HEK293 (cell line): ENCODE data around the gene FAM118A.

Experiments
- CTCF ChIA-PET: fragments of 350-600 bp; formaldehyde crosslinking; extraction: SDS; loops from one replicate; lab custom pipeline; 2021; ENCODE audit warnings: antibody characterized with exemption; lab: Yijun Ruan, JAX
- POLR2A ChIA-PET: fragments of 300-600 bp; formaldehyde crosslinking; extraction: SDS; loops from one replicate; lab custom pipeline; 2020; ENCODE audit warnings: antibody characterized with exemption, inconsistent platforms; lab: Yijun Ruan, JAX
- H3K27ac ChIP-seq: fragments of 200-500 bp; sonication (Bioruptor generic); 2 replicates; pipeline ENCODE4 v1.5.1; 2014; ENCODE audit warnings: low read depth, low read length, control low read depth, inconsistent platforms; ENCODE audit errors: extremely low read depth
- H3K36me3 ChIP-seq, 2 experiments: fragments of 200-500 bp in 1 of 2; sonication (Bioruptor generic) in 1 of 2; 1 replicate in 1 of 2; 2 replicates in 1 of 2; pipeline ENCODE4 v1.5.1; 2014 to 2017; ENCODE audit warnings: inconsistent platforms in 2 of 2, low read length in 2 of 2; ENCODE audit not compliant: control insufficient read depth in 2 of 2, insufficient read depth in 1 of 2
- H3K4me1 ChIP-seq: fragments of 200-500 bp; sonication (Bioruptor generic); 2 replicates; pipeline ENCODE4 v1.5.1; 2014; ENCODE audit warnings: mild to moderate bottlenecking, low read length, inconsistent platforms; ENCODE audit not compliant: control insufficient read depth, insufficient read depth
- H3K4me3 ChIP-seq: 2 replicates; pipeline ENCODE4 v1.5.1; 2011; ENCODE audit warnings: low read depth, mild to moderate bottlenecking, control low read depth, low read length, moderate library complexity
- H3K9me3 ChIP-seq: fragments of 200-500 bp; sonication (Bioruptor generic); 2 replicates; pipeline ENCODE4 v1.5.1; 2014; ENCODE audit warnings: low read depth, low read length, inconsistent platforms; ENCODE audit not compliant: control insufficient read depth, insufficient read depth
- GLIS1 ChIP-seq: fragments of 450-650 bp; formaldehyde crosslinking; IDR thresholded peaks from 2 replicates; pipeline ENCODE4 v1.5.1; 2016; ENCODE audit warnings: missing biosample characterization, missing genetic modification characterization
- OSR2 ChIP-seq: fragments of 450-650 bp; formaldehyde crosslinking; IDR thresholded peaks from 2 replicates; pipeline ENCODE4 v1.5.1; 2016; ENCODE audit warnings: missing biosample characterization, missing genetic modification characterization
- ZBTB1 ChIP-seq: fragments of 450-650 bp; formaldehyde crosslinking; IDR thresholded peaks from 2 replicates; pipeline ENCODE4 v1.5.1; 2016; ENCODE audit warnings: missing biosample characterization, missing genetic modification characterization
- ZBTB8A ChIP-seq: fragments of 450-650 bp; formaldehyde crosslinking; IDR thresholded peaks from 2 replicates; pipeline ENCODE4 v1.5.1; 2016; ENCODE audit warnings: missing biosample characterization, missing genetic modification characterization
- ZEB2 ChIP-seq: fragments of 450-650 bp; formaldehyde crosslinking; IDR thresholded peaks from 2 replicates; pipeline ENCODE4 v1.5.1; 2016; ENCODE audit warnings: missing biosample characterization, missing genetic modification characterization
- ZFHX2 ChIP-seq: fragments of 450-650 bp; formaldehyde crosslinking; conservative IDR thresholded peaks from 2 replicates; pipeline ENCODE4 v1.5.1; 2016; ENCODE audit warnings: missing biosample characterization, missing genetic modification characterization
- ZFP41 ChIP-seq: fragments of 450-650 bp; formaldehyde crosslinking; IDR thresholded peaks from 2 replicates; pipeline ENCODE4 v1.5.1; 2016; ENCODE audit warnings: missing biosample characterization, missing genetic modification characterization, borderline replicate concordance
- ZFP69B ChIP-seq: fragments of 450-650 bp; formaldehyde crosslinking; IDR thresholded peaks from 2 replicates; pipeline ENCODE4 v1.5.1; 2016; ENCODE audit warnings: missing biosample characterization, missing genetic modification characterization
- ZNF112 ChIP-seq: fragments of 450-650 bp; formaldehyde crosslinking; IDR thresholded peaks from 2 replicates; pipeline ENCODE4 v1.5.0; 2017; ENCODE audit warnings: missing biosample characterization, missing genetic modification characterization
- ZNF146 ChIP-seq: fragments of 450-650 bp; formaldehyde crosslinking; IDR thresholded peaks from 2 replicates; pipeline ENCODE4 v1.5.1; 2016; ENCODE audit warnings: missing biosample characterization, missing genetic modification characterization
- ZNF24 ChIP-seq: fragments of 450-650 bp; formaldehyde crosslinking; IDR thresholded peaks from 2 replicates; pipeline ENCODE4 v1.5.1; 2016; ENCODE audit warnings: missing biosample characterization, missing genetic modification characterization
- ZNF302 ChIP-seq: fragments of 450-650 bp; formaldehyde crosslinking; IDR thresholded peaks from 2 replicates; pipeline ENCODE4 v1.5.1; 2016; ENCODE audit warnings: missing biosample characterization, missing genetic modification characterization, low read depth
- ZNF341 ChIP-seq: fragments of 450-650 bp; formaldehyde crosslinking; IDR thresholded peaks from 2 replicates; pipeline ENCODE4; 2016; ENCODE audit warnings: low read depth, missing biosample characterization, missing genetic modification characterization
- ZNF366 ChIP-seq: fragments of 450-650 bp; formaldehyde crosslinking; conservative IDR thresholded peaks from 2 replicates; pipeline ENCODE4 v1.5.1; 2016; ENCODE audit warnings: missing biosample characterization, missing genetic modification characterization
- ZNF416 ChIP-seq: fragments of 450-650 bp; formaldehyde crosslinking; IDR thresholded peaks from 2 replicates; pipeline ENCODE4 v1.5.1; 2016; ENCODE audit warnings: missing biosample characterization, missing genetic modification characterization
- ZNF426 ChIP-seq: fragments of 450-650 bp; formaldehyde crosslinking; IDR thresholded peaks from 2 replicates; pipeline ENCODE4 v1.5.1; 2017; ENCODE audit warnings: missing biosample characterization, missing genetic modification characterization, mild to moderate bottlenecking, inconsistent platforms, moderate library complexity
- ZNF514 ChIP-seq: fragments of 450-650 bp; formaldehyde crosslinking; IDR thresholded peaks from 2 replicates; pipeline ENCODE4 v1.5.1; 2016; ENCODE audit warnings: missing biosample characterization, missing genetic modification characterization
- ZNF544 ChIP-seq: fragments of 450-650 bp; formaldehyde crosslinking; IDR thresholded peaks from 2 replicates; pipeline ENCODE4 v1.5.0; 2017; ENCODE audit warnings: missing biosample characterization, missing genetic modification characterization
- ZNF677 ChIP-seq: fragments of 450-650 bp; IDR thresholded peaks from 2 replicates; pipeline ENCODE4 v1.5.0; 2018; ENCODE audit warnings: missing biosample characterization, mild to moderate bottlenecking, missing genetic modification characterization, moderate library complexity
- ZNF768 ChIP-seq: fragments of 450-650 bp; formaldehyde crosslinking; IDR thresholded peaks from 2 replicates; pipeline ENCODE4 v1.5.1; 2018; ENCODE audit warnings: missing biosample characterization, mild to moderate bottlenecking, missing genetic modification characterization
- ZNF777 ChIP-seq: fragments of 450-650 bp; formaldehyde crosslinking; IDR thresholded peaks from 2 replicates; pipeline ENCODE4 v1.5.1; 2017; ENCODE audit warnings: missing biosample characterization, missing genetic modification characterization, borderline replicate concordance
- ZNF785 ChIP-seq: fragments of 450-650 bp; formaldehyde crosslinking; IDR thresholded peaks from 2 replicates; pipeline ENCODE4 v1.5.1; 2016; ENCODE audit warnings: missing biosample characterization, missing genetic modification characterization
- ZNF791 ChIP-seq: fragments of 450-650 bp; formaldehyde crosslinking; IDR thresholded peaks from 2 replicates; pipeline ENCODE4 v1.5.1; 2016; ENCODE audit warnings: missing biosample characterization, missing genetic modification characterization
- ZNF837 ChIP-seq: fragments of 450-650 bp; formaldehyde crosslinking; IDR thresholded peaks from 2 replicates; pipeline ENCODE4 v1.5.1; 2016; ENCODE audit warnings: missing biosample characterization, missing genetic modification characterization
- TF ChIP-seq, protein P1 (sequence below): fragments of 450-650 bp; formaldehyde crosslinking; IDR thresholded peaks from 2 replicates; pipeline ENCODE4 v1.5.1; 2016; ENCODE audit warnings: missing biosample characterization, missing genetic modification characterization
- TF ChIP-seq, protein P2 (sequence below): fragments of 450-650 bp; formaldehyde crosslinking; IDR thresholded peaks from 2 replicates; pipeline ENCODE4 v1.5.1; 2016; ENCODE audit warnings: missing biosample characterization, missing genetic modification characterization
- TF ChIP-seq, protein P3 (sequence below): fragments of 450-650 bp; formaldehyde crosslinking; IDR thresholded peaks from 2 replicates; pipeline ENCODE4 v1.5.0; 2017; ENCODE audit warnings: missing biosample characterization, missing genetic modification characterization, borderline replicate concordance

Gene FAM118A

DNA sequence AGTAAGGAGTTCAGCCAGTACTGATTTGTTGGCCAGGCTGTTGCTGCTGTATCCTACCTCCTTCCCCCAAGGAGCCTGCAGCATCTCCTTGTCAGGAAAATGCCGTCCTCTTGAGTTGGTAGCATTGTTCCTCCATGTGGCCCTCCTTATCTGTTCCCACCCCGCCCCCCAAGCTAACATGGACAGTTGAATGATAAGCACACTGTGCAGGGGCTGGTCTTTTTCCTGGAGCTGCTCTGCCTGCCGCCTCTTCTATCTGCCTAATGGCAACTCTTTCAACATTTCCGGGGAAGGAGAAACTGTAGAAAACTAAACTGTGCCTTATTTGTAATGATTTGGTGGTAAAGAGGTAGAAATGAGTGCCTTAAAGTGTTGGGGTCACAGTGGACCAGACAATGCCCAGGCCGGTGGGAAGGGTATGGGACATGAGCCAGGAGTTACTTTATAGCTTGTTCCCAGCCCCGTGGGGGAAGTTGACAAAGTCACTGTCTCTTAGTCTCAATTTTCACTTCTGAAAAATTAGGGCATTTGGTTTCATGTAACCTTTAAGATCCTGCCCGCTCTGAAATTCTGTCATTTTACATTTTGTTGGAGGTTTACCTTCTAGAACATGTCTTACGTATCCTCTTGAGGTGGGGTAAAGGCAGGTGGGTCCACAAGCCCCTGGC lies 4.5 kb downstream of the FAM118A start:
- peaks cover 32% of the 10 kb centered on the region for H3K4me1 ChIP-seq
- no peak overlapping the region for H3K4me3 ChIP-seq
- CTCF ChIA-PET = no interaction called here
- POLR2A ChIA-PET = no interaction called here
- TF ChIP-seq, protein P1, sequence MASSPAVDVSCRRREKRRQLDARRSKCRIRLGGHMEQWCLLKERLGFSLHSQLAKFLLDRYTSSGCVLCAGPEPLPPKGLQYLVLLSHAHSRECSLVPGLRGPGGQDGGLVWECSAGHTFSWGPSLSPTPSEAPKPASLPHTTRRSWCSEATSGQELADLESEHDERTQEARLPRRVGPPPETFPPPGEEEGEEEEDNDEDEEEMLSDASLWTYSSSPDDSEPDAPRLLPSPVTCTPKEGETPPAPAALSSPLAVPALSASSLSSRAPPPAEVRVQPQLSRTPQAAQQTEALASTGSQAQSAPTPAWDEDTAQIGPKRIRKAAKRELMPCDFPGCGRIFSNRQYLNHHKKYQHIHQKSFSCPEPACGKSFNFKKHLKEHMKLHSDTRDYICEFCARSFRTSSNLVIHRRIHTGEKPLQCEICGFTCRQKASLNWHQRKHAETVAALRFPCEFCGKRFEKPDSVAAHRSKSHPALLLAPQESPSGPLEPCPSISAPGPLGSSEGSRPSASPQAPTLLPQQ (tag by site-specific recombination) = peak; percentile 28; the same call in 1 of the 2 replicates
- TF ChIP-seq ZFP69B (tag by site-specific recombination) (no peak), ZNF791 (tag by site-specific recombination) (no peak)
- TF ChIP-seq, all 188 proteins: peak for 1
- Histone ChIP-seq H3K36me3 (peaks cover 0 to 8% of the 10 kb centered on the region in 2 experiments; a peak in 2 of 3 replicates), H3K27ac (no peak overlapping the region), H3K9me3 (no peaks in the 10 kb centered on the region)

DNA sequence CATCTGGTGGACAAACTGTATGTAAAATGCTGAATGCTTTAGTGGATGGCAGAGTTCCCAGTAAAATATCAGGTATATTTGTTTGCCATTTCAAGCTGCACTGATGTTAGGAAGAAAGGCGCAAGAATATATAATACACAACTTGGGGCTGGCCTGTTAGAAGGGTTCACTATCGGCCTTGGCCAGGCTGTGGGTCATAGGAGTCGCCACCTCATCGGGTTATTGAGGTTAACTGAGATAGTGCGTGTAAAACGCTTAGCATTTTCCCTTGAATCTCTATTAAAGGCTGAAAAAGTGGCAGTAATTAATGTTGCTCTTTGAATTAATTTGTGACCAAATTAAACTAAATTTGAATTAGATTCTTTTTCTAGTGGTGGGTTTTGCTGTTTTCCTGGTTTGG lies 5.1 kb downstream of the FAM118A start:
- TF ChIP-seq GLIS1 (tag by site-specific recombination) = no peak
- TF ChIP-seq ZBTB1 (tag by site-specific recombination) = no peak
- TF ChIP-seq ZNF785 (tag by site-specific recombination) = no peak
- TF ChIP-seq ZNF24 = no peak
- TF ChIP-seq ZNF837 (tag by site-specific recombination) = no peak
- TF ChIP-seq ZFHX2 (tag by site-specific recombination) = no peak
- TF ChIP-seq ZNF677 (tag by site-specific recombination) = no peak
- no peak for TF ChIP-seq ZEB2
- TF ChIP-seq ZNF146 (tag by site-specific recombination) = no peak
- TF ChIP-seq ZNF777 (tag by site-specific recombination) = no peak
- TF ChIP-seq ZNF302 = no peak
- TF ChIP-seq ZNF112 = no peak
- no peak for TF ChIP-seq ZNF426 (tag by site-specific recombination)
- no peak for TF ChIP-seq ZBTB8A
- no peak for TF ChIP-seq ZNF514 (tag by site-specific recombination)
- no peak for TF ChIP-seq ZFP41 (tag by site-specific recombination)
- Histone ChIP-seq H3K36me3 (peaks cover 0 to 8% of the 10 kb centered on the region in 2 experiments; a peak in 2 of 3 replicates), H3K4me1 (peaks cover 34% of the 10 kb centered on the region), H3K4me3 (no peak overlapping the region), H3K9me3 (no peaks in the 10 kb centered on the region), H3K27ac (no peak overlapping the region)
- ChIA-PET CTCF (no interaction called here), POLR2A (no interaction called here)

DNA sequence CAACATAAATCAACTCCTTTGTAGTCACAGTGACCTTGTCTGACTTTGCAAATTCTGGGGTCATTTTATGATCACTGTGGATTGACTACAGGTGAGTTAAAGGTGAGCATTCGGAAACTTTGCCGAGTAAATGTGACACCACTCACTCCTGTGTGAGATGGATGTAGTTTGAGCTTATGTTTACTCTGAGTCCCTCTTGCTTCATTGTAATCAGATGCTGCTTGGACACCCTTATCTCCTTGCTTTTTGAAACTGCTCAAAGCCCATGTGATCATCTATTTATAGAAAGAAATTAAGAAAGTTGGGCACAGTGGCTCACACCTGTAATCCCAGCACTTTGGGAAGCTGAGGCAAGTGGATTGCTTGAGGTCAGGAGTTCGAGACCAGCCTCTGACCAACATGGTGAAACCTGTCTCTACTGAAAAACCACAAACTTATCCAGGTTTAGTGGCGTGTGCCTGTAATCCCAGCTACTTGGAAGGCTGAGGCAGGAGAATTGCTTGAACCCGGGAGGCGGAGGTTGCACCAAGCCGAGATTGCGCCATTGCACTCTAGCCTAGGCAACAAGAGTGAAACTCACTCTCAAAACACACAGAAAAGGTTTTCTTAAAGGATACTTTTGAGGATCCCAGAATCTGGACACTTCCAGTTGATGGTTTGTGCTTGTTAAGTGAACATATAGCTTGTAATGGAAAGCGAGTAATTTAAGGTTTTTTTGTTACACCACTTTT lies 7.2 kb downstream of the FAM118A start:
- CTCF ChIA-PET = interaction anchor here (0.5 to 2.1 kb wide), 10 partner anchors 9 to 1339 kb away, joined by 3 to 7 read pairs (median 3); no protein-coding TSS in a partner anchor
- POLR2A ChIA-PET = interaction anchor here (1.4 kb wide), 2 partner anchors 153 to 157 kb away, joined by 3 read pairs; no protein-coding TSS in a partner anchor
- Histone ChIP-seq H3K9me3 (no peaks in the 10 kb centered on the region), H3K4me3 (no peak overlapping the region), H3K36me3 (peaks cover 0 to 9% of the 10 kb centered on the region in 2 experiments; a peak in 2 of 3 replicates), H3K27ac (peak overlapping the region; percentile 60; the same call in 1 of the 2 replicates), H3K4me1 (peaks cover 27% of the 10 kb centered on the region)
- TF ChIP-seq ZNF24 (no peak), ZNF677 (tag by site-specific recombination) (no peak), ZNF768 (tag by site-specific recombination) (no peak), ZNF366 (tag by site-specific recombination) (no peak), OSR2 (tag by site-specific recombination) (peak; percentile 10; the same call in 1 of the 2 replicates), ZNF341 (tag by site-specific recombination) (no peak), ZEB2 (peak; percentile 60; the same call in 1 of the 2 replicates), ZNF544 (no peak), ZNF416 (tag by site-specific recombination) (no peak)
- TF ChIP-seq, protein P2, sequence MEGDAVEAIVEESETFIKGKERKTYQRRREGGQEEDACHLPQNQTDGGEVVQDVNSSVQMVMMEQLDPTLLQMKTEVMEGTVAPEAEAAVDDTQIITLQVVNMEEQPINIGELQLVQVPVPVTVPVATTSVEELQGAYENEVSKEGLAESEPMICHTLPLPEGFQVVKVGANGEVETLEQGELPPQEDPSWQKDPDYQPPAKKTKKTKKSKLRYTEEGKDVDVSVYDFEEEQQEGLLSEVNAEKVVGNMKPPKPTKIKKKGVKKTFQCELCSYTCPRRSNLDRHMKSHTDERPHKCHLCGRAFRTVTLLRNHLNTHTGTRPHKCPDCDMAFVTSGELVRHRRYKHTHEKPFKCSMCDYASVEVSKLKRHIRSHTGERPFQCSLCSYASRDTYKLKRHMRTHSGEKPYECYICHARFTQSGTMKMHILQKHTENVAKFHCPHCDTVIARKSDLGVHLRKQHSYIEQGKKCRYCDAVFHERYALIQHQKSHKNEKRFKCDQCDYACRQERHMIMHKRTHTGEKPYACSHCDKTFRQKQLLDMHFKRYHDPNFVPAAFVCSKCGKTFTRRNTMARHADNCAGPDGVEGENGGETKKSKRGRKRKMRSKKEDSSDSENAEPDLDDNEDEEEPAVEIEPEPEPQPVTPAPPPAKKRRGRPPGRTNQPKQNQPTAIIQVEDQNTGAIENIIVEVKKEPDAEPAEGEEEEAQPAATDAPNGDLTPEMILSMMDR = no peak
- TF ChIP-seq, protein P3, sequence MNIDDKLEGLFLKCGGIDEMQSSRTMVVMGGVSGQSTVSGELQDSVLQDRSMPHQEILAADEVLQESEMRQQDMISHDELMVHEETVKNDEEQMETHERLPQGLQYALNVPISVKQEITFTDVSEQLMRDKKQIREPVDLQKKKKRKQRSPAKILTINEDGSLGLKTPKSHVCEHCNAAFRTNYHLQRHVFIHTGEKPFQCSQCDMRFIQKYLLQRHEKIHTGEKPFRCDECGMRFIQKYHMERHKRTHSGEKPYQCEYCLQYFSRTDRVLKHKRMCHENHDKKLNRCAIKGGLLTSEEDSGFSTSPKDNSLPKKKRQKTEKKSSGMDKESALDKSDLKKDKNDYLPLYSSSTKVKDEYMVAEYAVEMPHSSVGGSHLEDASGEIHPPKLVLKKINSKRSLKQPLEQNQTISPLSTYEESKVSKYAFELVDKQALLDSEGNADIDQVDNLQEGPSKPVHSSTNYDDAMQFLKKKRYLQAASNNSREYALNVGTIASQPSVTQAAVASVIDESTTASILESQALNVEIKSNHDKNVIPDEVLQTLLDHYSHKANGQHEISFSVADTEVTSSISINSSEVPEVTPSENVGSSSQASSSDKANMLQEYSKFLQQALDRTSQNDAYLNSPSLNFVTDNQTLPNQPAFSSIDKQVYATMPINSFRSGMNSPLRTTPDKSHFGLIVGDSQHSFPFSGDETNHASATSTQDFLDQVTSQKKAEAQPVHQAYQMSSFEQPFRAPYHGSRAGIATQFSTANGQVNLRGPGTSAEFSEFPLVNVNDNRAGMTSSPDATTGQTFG (tag by site-specific recombination) = no peak
